ENCODE results near the gene WASHC2C. TPM values are rescaled to one million over a fixed set of nuclear protein-coding genes. Genes with fewer than 3 reads are reported as not detected.
"Not testable (repeated sequence)": the region's sequence is repeated elsewhere in the genome, so short reads cannot be mapped to it uniquely, and the experiment has no call there.

WASHC2C gene
- total and polyA plus RNA-seq, 2 donors (not counting 1 experiment from before 2014, with no cell fraction given) = 32.5 to 75.7 TPM

DNA sequence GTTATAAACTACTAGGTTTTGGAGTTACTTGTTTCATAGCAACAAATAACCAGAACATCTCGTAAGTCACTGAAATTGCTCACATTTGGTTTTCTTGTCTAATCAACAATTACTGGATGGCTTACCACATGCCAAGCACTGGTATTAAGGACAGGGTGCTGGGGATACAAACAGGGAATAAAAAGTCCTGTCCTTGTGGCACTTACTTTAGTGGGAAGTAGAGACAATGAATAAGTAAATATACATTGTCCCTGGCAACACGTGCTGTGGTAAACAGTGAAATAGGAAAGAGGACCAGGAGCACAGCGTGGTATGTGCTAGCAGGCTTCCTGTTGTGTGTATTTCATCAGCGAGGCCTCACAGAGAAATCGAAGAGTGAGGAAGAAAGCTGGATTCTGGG is 15.8 kb upstream of the WASHC2C start:
- no CpG with 5 or more reads among the region's 5 CpGs for WGBS (ENCODE audit: insufficient coverage)
- POLR2A ChIA-PET = not testable (repeated sequence)

DNA sequence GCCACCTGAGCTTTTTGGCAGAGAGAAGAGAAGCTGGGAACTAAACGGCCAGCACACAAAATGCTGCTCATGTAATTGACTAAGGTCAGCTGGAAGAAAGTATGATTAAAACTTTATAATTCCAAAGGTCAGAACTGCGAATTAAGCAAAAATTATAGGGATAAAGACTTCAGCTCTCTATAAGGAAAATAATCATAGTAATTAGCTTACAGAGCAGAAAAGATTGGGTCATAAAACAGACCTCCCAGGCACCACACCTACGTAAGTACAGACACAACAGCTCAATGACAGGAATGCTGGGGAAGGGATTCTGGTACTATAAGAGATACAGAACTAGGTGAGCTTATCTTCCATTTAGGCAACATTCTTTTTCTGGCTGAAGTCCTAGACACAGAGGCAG is 10.0 kb upstream of the WASHC2C start:
- POLR2A ChIA-PET; H3K4me1 ChIP-seq (ENCODE audit: control insufficient read depth in 2 of 2, insufficient read depth in 2 of 2, low read length in 2 of 2); H3K27ac ChIP-seq (ENCODE audit: low read length in 2 of 2); H4K20me1 ChIP-seq (ENCODE audit: control insufficient read depth, insufficient read depth, low read length, poor library complexity, severe bottlenecking); intact Hi-C loops (cut with micrococcal nuclease); H3K4me3 ChIP-seq (ENCODE audit: control extremely low read depth in 1 of 5, extremely low read depth in 1 of 5, insufficient read depth in 1 of 5, low read depth in 2 of 5, low read length in 4 of 5); H3K9ac ChIP-seq (ENCODE audit: low read length); CTCF ChIA-PET; H3K27me3 ChIP-seq (replicated peaks in 1 of 4; ENCODE audit: control extremely low read depth in 1 of 4, control insufficient read depth in 3 of 4, insufficient read depth in 4 of 4, low read length in 3 of 4); ATAC-seq (ENCODE audit: low read depth); H3K36me3 ChIP-seq (replicated peaks in 1 of 2; ENCODE audit: control extremely low read depth in 1 of 2, control insufficient read depth in 1 of 2, extremely low read depth in 1 of 2, insufficient read depth in 2 of 2, low read length in 1 of 2); H3K4me3 Mint-ChIP-seq; H3K9me3 ChIP-seq (ENCODE audit: control extremely low read depth in 1 of 3, control insufficient read depth in 2 of 3, insufficient read depth in 1 of 3, low read length in 2 of 3); H2AFZ ChIP-seq (ENCODE audit: insufficient read depth, low read depth, low read length, poor library complexity, severe bottlenecking); H3K9me3 Mint-ChIP-seq (ENCODE audit: insufficient read depth); H3K4me1 Mint-ChIP-seq; H3K27ac Mint-ChIP-seq; DNase-seq; H3K79me2 ChIP-seq (ENCODE audit: control insufficient read depth, insufficient read depth, low read length); H3K27me3 Mint-ChIP-seq; H3K4me2 ChIP-seq (replicated peaks; ENCODE audit: low read depth, low read length, poor library complexity, severe bottlenecking): not testable (repeated sequence)
- WGBS (ENCODE audit: insufficient coverage) = no CpG with 5 or more reads among the region's 3 CpGs

More for the DNA sequence above, 15.8 kb upstream of the WASHC2C start:
- intact Hi-C loops (cut with micrococcal nuclease); H3K27ac Mint-ChIP-seq; H3K4me3 Mint-ChIP-seq; DNase-seq; H3K9me3 Mint-ChIP-seq (ENCODE audit: insufficient read depth); H3K9me3 ChIP-seq (ENCODE audit: control extremely low read depth in 1 of 3, control insufficient read depth in 2 of 3, insufficient read depth in 1 of 3, low read length in 2 of 3); H3K27me3 ChIP-seq (replicated peaks in 1 of 4; ENCODE audit: control extremely low read depth in 1 of 4, control insufficient read depth in 3 of 4, insufficient read depth in 4 of 4, low read length in 3 of 4); H3K4me2 ChIP-seq (replicated peaks; ENCODE audit: low read depth, low read length, poor library complexity, severe bottlenecking); H4K20me1 ChIP-seq (ENCODE audit: control insufficient read depth, insufficient read depth, low read length, poor library complexity, severe bottlenecking); H3K27me3 Mint-ChIP-seq; CTCF ChIA-PET; H3K27ac ChIP-seq (ENCODE audit: low read length in 2 of 2); H3K79me2 ChIP-seq (ENCODE audit: control insufficient read depth, insufficient read depth, low read length); H3K36me3 ChIP-seq (replicated peaks in 1 of 2; ENCODE audit: control extremely low read depth in 1 of 2, control insufficient read depth in 1 of 2, extremely low read depth in 1 of 2, insufficient read depth in 2 of 2, low read length in 1 of 2); H3K4me1 Mint-ChIP-seq; ATAC-seq (ENCODE audit: low read depth); H3K9ac ChIP-seq (ENCODE audit: low read length); H3K4me3 ChIP-seq (ENCODE audit: control extremely low read depth in 1 of 5, extremely low read depth in 1 of 5, insufficient read depth in 1 of 5, low read depth in 2 of 5, low read length in 4 of 5); H3K4me1 ChIP-seq (ENCODE audit: control insufficient read depth in 2 of 2, insufficient read depth in 2 of 2, low read length in 2 of 2); H2AFZ ChIP-seq (ENCODE audit: insufficient read depth, low read depth, low read length, poor library complexity, severe bottlenecking): not testable (repeated sequence)

- CTCF ChIA-PET; H3K27me3 ChIP-seq (replicated peaks in 1 of 4; ENCODE audit: control extremely low read depth in 1 of 4, control insufficient read depth in 3 of 4, insufficient read depth in 4 of 4, low read length in 3 of 4); H3K4me2 ChIP-seq (replicated peaks; ENCODE audit: low read depth, low read length, poor library complexity, severe bottlenecking): not testable (repeated sequence)
These were observed 9.4 kb upstream of the WASHC2C start for GRCh38 chr10:45717642-45718041.

GRCh38 chr10:45721503-45721902 is 5.6 kb upstream of the WASHC2C start:
- intact Hi-C loops (cut with micrococcal nuclease); H3K4me3 Mint-ChIP-seq; H3K4me3 ChIP-seq (ENCODE audit: control extremely low read depth in 1 of 5, extremely low read depth in 1 of 5, insufficient read depth in 1 of 5, low read depth in 2 of 5, low read length in 4 of 5); H2AFZ ChIP-seq (ENCODE audit: insufficient read depth, low read depth, low read length, poor library complexity, severe bottlenecking); H3K9ac ChIP-seq (ENCODE audit: low read length); H3K79me2 ChIP-seq (ENCODE audit: control insufficient read depth, insufficient read depth, low read length); H3K27me3 ChIP-seq (replicated peaks in 1 of 4; ENCODE audit: control extremely low read depth in 1 of 4, control insufficient read depth in 3 of 4, insufficient read depth in 4 of 4, low read length in 3 of 4); H3K4me2 ChIP-seq (replicated peaks; ENCODE audit: low read depth, low read length, poor library complexity, severe bottlenecking); H3K27me3 Mint-ChIP-seq; POLR2A ChIA-PET; H3K9me3 Mint-ChIP-seq (ENCODE audit: insufficient read depth); CTCF ChIA-PET; H3K36me3 ChIP-seq (replicated peaks in 1 of 2; ENCODE audit: control extremely low read depth in 1 of 2, control insufficient read depth in 1 of 2, extremely low read depth in 1 of 2, insufficient read depth in 2 of 2, low read length in 1 of 2); H3K9me3 ChIP-seq (ENCODE audit: control extremely low read depth in 1 of 3, control insufficient read depth in 2 of 3, insufficient read depth in 1 of 3, low read length in 2 of 3); H3K27ac ChIP-seq (ENCODE audit: low read length in 2 of 2); H3K4me1 ChIP-seq (ENCODE audit: control insufficient read depth in 2 of 2, insufficient read depth in 2 of 2, low read length in 2 of 2); H3K4me1 Mint-ChIP-seq; ATAC-seq (ENCODE audit: low read depth); H3K27ac Mint-ChIP-seq; H4K20me1 ChIP-seq (ENCODE audit: control insufficient read depth, insufficient read depth, low read length, poor library complexity, severe bottlenecking); DNase-seq: not testable (repeated sequence)
- no CpG with 5 or more reads among the region's 10 CpGs for WGBS (ENCODE audit: insufficient coverage)

More at GRCh38 chr10:45717642-45718041, 9.4 kb upstream of the WASHC2C start:
- H3K79me2 ChIP-seq (ENCODE audit: control insufficient read depth, insufficient read depth, low read length); H3K27ac Mint-ChIP-seq; ATAC-seq (ENCODE audit: low read depth); H3K4me3 ChIP-seq (ENCODE audit: control extremely low read depth in 1 of 5, extremely low read depth in 1 of 5, insufficient read depth in 1 of 5, low read depth in 2 of 5, low read length in 4 of 5); H3K27me3 Mint-ChIP-seq; POLR2A ChIA-PET; intact Hi-C loops (cut with micrococcal nuclease); H3K4me3 Mint-ChIP-seq; H3K27ac ChIP-seq (ENCODE audit: low read length in 2 of 2); H3K9me3 Mint-ChIP-seq (ENCODE audit: insufficient read depth); H3K4me1 ChIP-seq (ENCODE audit: control insufficient read depth in 2 of 2, insufficient read depth in 2 of 2, low read length in 2 of 2); H3K9me3 ChIP-seq (ENCODE audit: control extremely low read depth in 1 of 3, control insufficient read depth in 2 of 3, insufficient read depth in 1 of 3, low read length in 2 of 3); H3K4me1 Mint-ChIP-seq; H3K9ac ChIP-seq (ENCODE audit: low read length); DNase-seq; H4K20me1 ChIP-seq (ENCODE audit: control insufficient read depth, insufficient read depth, low read length, poor library complexity, severe bottlenecking); H2AFZ ChIP-seq (ENCODE audit: insufficient read depth, low read depth, low read length, poor library complexity, severe bottlenecking); H3K36me3 ChIP-seq (replicated peaks in 1 of 2; ENCODE audit: control extremely low read depth in 1 of 2, control insufficient read depth in 1 of 2, extremely low read depth in 1 of 2, insufficient read depth in 2 of 2, low read length in 1 of 2): not testable (repeated sequence)
- no CpG with 5 or more reads among the region's 1 CpG for WGBS (ENCODE audit: insufficient coverage)
